ENCODE measurements around the gene MYO18A. TPM values are rescaled to one million over a fixed set of nuclear protein-coding genes. Genes with fewer than 3 reads are reported as not detected.

The MYO18A gene
- total and polyA plus RNA-seq, 2 of the 4 experiments (the other 2 are of a cell fraction) = 22.4 to 39.1 TPM

GRCh38 chr17:29123111-29123510 lies 57.1 kb downstream of the MYO18A start:
- CTCF ChIA-PET = no interaction called here
- TF ChIP-seq CEBPB (IDR thresholded peaks at IDR 0.05; ENCODE audit: low read depth, low read length) = no peak
- TF ChIP-seq, protein P1, sequence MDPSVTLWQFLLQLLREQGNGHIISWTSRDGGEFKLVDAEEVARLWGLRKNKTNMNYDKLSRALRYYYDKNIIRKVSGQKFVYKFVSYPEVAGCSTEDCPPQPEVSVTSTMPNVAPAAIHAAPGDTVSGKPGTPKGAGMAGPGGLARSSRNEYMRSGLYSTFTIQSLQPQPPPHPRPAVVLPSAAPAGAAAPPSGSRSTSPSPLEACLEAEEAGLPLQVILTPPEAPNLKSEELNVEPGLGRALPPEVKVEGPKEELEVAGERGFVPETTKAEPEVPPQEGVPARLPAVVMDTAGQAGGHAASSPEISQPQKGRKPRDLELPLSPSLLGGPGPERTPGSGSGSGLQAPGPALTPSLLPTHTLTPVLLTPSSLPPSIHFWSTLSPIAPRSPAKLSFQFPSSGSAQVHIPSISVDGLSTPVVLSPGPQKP (IDR thresholded peaks at IDR 0.05; ENCODE audit: borderline replicate concordance, low read depth, low read length) = no peak
- no peak for TF ChIP-seq POLR2A (IDR thresholded peaks at IDR 0.05; ENCODE audit: low read depth, low read length)
- TF ChIP-seq RAD21 (IDR thresholded peaks at IDR 0.05; ENCODE audit: low read length) = no peak
- no peak for TF ChIP-seq RFX5 (IDR thresholded peaks at IDR 0.05; ENCODE audit: low read depth, low read length)
- TF ChIP-seq BHLHE40 (IDR thresholded peaks at IDR 0.05; ENCODE audit: low read depth, low read length) = no peak
- TF ChIP-seq RCOR1 (IDR thresholded peaks at IDR 0.05; ENCODE audit: insufficient replicate concordance, low read length) = no peak
- no peak for TF ChIP-seq FOS (IDR thresholded peaks at IDR 0.05; ENCODE audit: low read depth, low read length)
- TF ChIP-seq MAZ (IDR thresholded peaks at IDR 0.05; ENCODE audit: borderline replicate concordance, low read depth, low read length) = no peak
- no peak for TF ChIP-seq SMC3 (IDR thresholded peaks at IDR 0.05; ENCODE audit: low read depth, low read length)
- TF ChIP-seq MXI1 (IDR thresholded peaks at IDR 0.05; ENCODE audit: borderline replicate concordance, low read depth, low read length) = no peak
- H2BK5ac ChIP-seq (ENCODE audit: low read depth, low read length, poor library complexity, severe bottlenecking) = no peak overlapping the region
- no peak overlapping the region for H3K4me3 ChIP-seq (ENCODE audit: insufficient read depth, low read depth, low read length)
- no TSS peak for BruUV-seq (replicated peaks)
- H3K14ac ChIP-seq (replicated peaks; ENCODE audit: low read depth, low read length) = no peak overlapping the region
- H2AFZ ChIP-seq (replicated peaks; ENCODE audit: low read length, poor library complexity) = no peak overlapping the region
- no peak overlapping the region for H3K27ac ChIP-seq (ENCODE audit: insufficient read depth, low read length)
- H2AK9ac ChIP-seq (replicated peaks; ENCODE audit: low read depth, low read length, poor library complexity) = no peak overlapping the region
- H3K9ac ChIP-seq (ENCODE audit: low read depth, low read length) = no peak overlapping the region
- no peak overlapping the region for H4K91ac ChIP-seq (ENCODE audit: insufficient read depth, low read depth, low read length)
- no peak overlapping the region for H3K18ac ChIP-seq (ENCODE audit: low read depth, low read length)
- intact Hi-C loops (cut with micrococcal nuclease) (no loop called here), in situ Hi-C loops (cut with MboI; ENCODE audit: low sequenced_read_pairs) (no loop called here), dilution Hi-C loops (cut with HindIII; ENCODE audit: low sequenced_read_pairs, unreplicated experiment) (no loop called here)
- H2BK15ac ChIP-seq (ENCODE audit: low read depth, low read length) = no peak overlapping the region
- no peaks in the 10 kb centered on the region for H3K27me3 ChIP-seq (ENCODE audit: control insufficient read depth, insufficient read depth, low read length)
- H3K9me3 ChIP-seq (ENCODE audit: control insufficient read depth, insufficient read depth, low read length) = no peaks in the 10 kb centered on the region
- no peak overlapping the region for H2AK5ac ChIP-seq (ENCODE audit: low read depth, low read length)
- no peak overlapping the region for H2BK120ac ChIP-seq (ENCODE audit: low read depth, low read length)
- POLR2A ChIA-PET (ENCODE audit: unreplicated experiment) = no interaction called here
- no peaks in the 10 kb centered on the region for H3K4me1 ChIP-seq (ENCODE audit: control insufficient read depth, insufficient read depth, low read length)
- ATAC-seq (ENCODE audit: low read depth) = no peak
- H3K9me1 ChIP-seq (ENCODE audit: insufficient read depth, low read length) = no peaks in the 10 kb centered on the region
- no peak overlapping the region for H4K8ac ChIP-seq (ENCODE audit: low read depth in 2 of 2, low read length in 2 of 2)
- H3K4ac ChIP-seq (ENCODE audit: low read depth, low read length) = no peak overlapping the region
- H3K79me1 ChIP-seq (ENCODE audit: low read depth in 1 of 2, low read length in 2 of 2) = peaks cover 9 to 14% of the 10 kb centered on the region in 2 experiments; a peak in 3 of 4 replicates
- no peak overlapping the region for H3K56ac ChIP-seq (ENCODE audit: extremely low read depth, insufficient read depth, low read length)
- H3K4me2 ChIP-seq (ENCODE audit: low read depth, low read length) = no peak overlapping the region
- H3K36me3 ChIP-seq (ENCODE audit: control insufficient read depth, insufficient read depth, low read length) = peaks cover 27% of the 10 kb centered on the region
- H4K20me1 ChIP-seq (ENCODE audit: insufficient read depth, low read length) = peaks cover 23% of the 10 kb centered on the region; the same call in 1 of the 2 replicates
- H2BK20ac ChIP-seq (ENCODE audit: low read depth, low read length) = no peak overlapping the region
- H4K5ac ChIP-seq (ENCODE audit: low read depth, low read length) = no peak overlapping the region
- DNase-seq = no peak
- WGBS, 2 experiments (ENCODE audit: extremely low coverage in 2 of 2, insufficient read length in 1 of 2) = 73% methylated on average over 8 of the region's 9 CpGs; no CpG with 5 or more reads in 1 of the 2 experiments
- no peak overlapping the region for H3K23ac ChIP-seq (ENCODE audit: low read depth, low read length)

All from IMR-90 (cell line).